Measurements from ENCODE around the gene KCTD21.

Gene KCTD21

GRCh38 chr11:78163828-78164227 is 24.6 kb downstream of the KCTD21 start:
- no peak overlapping the region for H3K4me3 ChIP-seq (ENCODE audit: low read depth, low read length)
- TF ChIP-seq CTCF (IDR thresholded peaks at IDR 0.05; ENCODE audit: borderline replicate concordance, insufficient read depth, low read depth, low read length): no peak

DNA sequence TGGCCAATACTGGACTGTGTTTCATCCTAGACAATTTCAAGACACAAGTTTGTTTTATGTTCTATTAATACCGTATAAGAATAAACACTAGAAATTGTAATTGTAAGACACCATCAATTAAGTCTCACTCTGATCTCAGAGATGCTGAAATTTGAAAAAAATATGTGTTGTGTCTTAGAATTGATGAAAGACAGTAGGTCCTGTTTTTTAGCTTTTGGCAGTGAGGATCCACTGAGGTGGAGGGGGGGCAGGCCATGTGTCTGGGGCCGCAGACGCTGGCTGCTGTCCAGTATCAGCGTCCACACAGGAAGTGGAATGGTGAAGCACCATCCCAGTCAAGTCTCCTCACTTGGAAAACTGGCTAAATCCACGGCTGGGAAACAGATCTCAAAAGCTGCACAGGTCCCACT is 26.5 kb downstream of the KCTD21 start:
- TF ChIP-seq CTCF (IDR thresholded peaks at IDR 0.05; ENCODE audit: borderline replicate concordance, insufficient read depth, low read depth, low read length): no peak

GRCh38 chr11:78161346-78161745 is 27.1 kb downstream of the KCTD21 start:
- H3K4me3 ChIP-seq (ENCODE audit: low read depth, low read length): no peak overlapping the region
- TF ChIP-seq CTCF (IDR thresholded peaks at IDR 0.05; ENCODE audit: borderline replicate concordance, insufficient read depth, low read depth, low read length): no peak

More for the DNA sequence above, 26.5 kb downstream of the KCTD21 start:
- no peak overlapping the region for H3K4me3 ChIP-seq (ENCODE audit: low read depth, low read length)

- no peak overlapping the region for H3K4me3 ChIP-seq (ENCODE audit: low read depth, low read length)
- TF ChIP-seq CTCF (IDR thresholded peaks at IDR 0.05; ENCODE audit: borderline replicate concordance, insufficient read depth, low read depth, low read length): no peak
Measured at GRCh38 chr11:78160557-78160956, 27.9 kb downstream of the KCTD21 start.

DNA sequence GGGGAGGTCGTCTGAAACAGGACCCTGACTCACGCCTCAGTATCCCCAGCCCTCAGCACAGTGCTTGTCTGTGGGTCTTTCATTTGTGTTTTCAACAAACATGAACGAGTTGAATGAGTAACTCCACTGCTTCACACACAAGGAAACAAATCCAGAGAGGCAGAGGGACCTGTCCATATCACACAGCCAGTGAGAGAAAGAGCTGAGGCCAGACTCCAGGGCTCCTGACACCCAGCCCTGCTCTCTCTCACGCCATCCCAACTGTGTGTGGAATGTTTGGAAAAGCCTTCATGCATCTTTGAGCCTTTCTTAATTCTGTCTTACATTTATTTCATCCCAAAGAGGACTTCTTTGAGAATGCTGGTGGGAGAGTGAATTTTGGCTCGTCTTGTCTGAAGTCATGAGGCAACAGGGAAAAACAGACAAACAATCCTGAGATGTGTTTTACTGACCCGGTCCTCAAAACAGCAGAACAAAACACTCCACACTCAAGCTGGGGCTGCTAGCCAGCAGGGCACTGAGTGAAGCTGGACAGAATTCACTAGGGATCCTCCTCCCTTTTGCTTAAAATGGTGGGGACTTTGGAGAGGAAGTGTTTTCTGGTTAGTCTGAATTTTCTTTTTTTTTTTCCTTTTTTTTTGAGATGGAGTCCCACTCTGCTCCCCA is 29.3 kb downstream of the KCTD21 start:
- no peak overlapping the region for H3K4me3 ChIP-seq (ENCODE audit: low read depth, low read length)
- TF ChIP-seq CTCF (IDR thresholded peaks at IDR 0.05; ENCODE audit: borderline replicate concordance, insufficient read depth, low read depth, low read length): no peak

GRCh38 chr11:78156127-78156844 is 32.1 kb downstream of the KCTD21 start:
- H3K4me3 ChIP-seq (ENCODE audit: low read depth, low read length): no peak overlapping the region
- TF ChIP-seq CTCF (IDR thresholded peaks at IDR 0.05; ENCODE audit: borderline replicate concordance, insufficient read depth, low read depth, low read length): no peak

DNA sequence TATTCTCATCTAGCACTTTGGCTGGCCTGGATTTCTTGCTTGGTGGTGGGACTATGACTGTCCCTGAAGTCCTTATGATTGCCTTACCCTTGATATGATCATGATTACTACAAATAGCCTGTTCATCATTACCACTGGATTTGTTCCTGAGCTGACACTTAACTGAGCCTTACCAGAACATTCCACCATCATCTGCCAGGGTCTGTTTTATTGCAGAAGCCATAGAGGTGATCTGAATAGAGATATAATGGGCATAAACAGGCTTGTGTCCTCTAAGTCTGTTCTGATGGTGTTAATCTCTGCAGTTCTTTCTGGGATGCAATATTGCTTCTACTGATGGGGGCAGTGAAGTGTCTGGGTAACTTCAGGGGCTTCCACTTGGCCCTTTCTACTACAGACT is 36.6 kb downstream of the KCTD21 start:
- H3K4me3 ChIP-seq (ENCODE audit: low read depth, low read length): no peak overlapping the region
- no peak for TF ChIP-seq CTCF (IDR thresholded peaks at IDR 0.05; ENCODE audit: borderline replicate concordance, insufficient read depth, low read depth, low read length)

Data from GM12875 (cell line).